ENCODE measurements around the gene PI4K2A.

- TF ChIP-seq CTCF (IDR thresholded peaks at IDR 0.05) = no peak
- TF ChIP-seq POLR2A (IDR thresholded peaks at IDR 0.05) = no peak
- TF ChIP-seq POLR2AphosphoS5 (IDR thresholded peaks at IDR 0.05) = no peak
These were observed 81.7 kb downstream of the PI4K2A start for GRCh38 chr10:97721871-97722780.

All from prostate gland (tissue), 2 donors.